Endothelial cell of umbilical vein (primary cell): ENCODE measurements around the gene CEP250. TPM values are rescaled to one million over a fixed set of nuclear protein-coding genes. Genes with fewer than 3 reads are reported as not detected.

Experiments
- BruUV-seq: library from RNA; stranded (reverse); fragments of 400-500 nt; replicated peaks from 2 replicates; lab custom pipeline; 2021; lab: Mats Ljungman, UMichigan
- CTCF ChIA-PET: fragments of 300-600, 350-600 bp; sonication (Branson Sonifier 250); formaldehyde crosslinking; loops from one replicate; lab custom pipeline; 2021; ENCODE audit warnings: antibody characterized with exemption, inconsistent platforms; lab: Charles Lee
- POLR2A ChIA-PET: fragments of 300-600, 350-600 bp; sonication (Branson Sonifier 250); formaldehyde crosslinking; loops from one replicate; lab custom pipeline; 2021; ENCODE audit warnings: antibody characterized with exemption, inconsistent platforms; lab: Charles Lee
- DNase-seq: peaks from one replicate; pipeline ENCODE4 v3.0.0-alpha.2; 2011; ENCODE audit warnings: low read depth, low spot score
- FAIRE-seq: peaks from 2 replicates; lab custom pipeline; 2011; peaks lifted over from hg19 to GRCh38; lab: Jason Lieb, UNC
- H2AFZ ChIP-seq: 2 replicates; pipeline ENCODE4 v1.6.0; 2012; ENCODE audit warnings: low read depth, low read length, control low read depth, inconsistent platforms
- H3K27ac ChIP-seq: 2 replicates; pipeline ENCODE4 v1.5.1; 2011; ENCODE audit warnings: low read depth, mild to moderate bottlenecking, control low read depth, low read length, moderate library complexity; ENCODE audit not compliant: insufficient read depth
- H3K27me3 ChIP-seq, 2 experiments: 2 replicates each; pipeline versions ENCODE4 v1.6.0 to v1.6.1; 2011; ENCODE audit warnings: low read length in 2 of 2, mixed read lengths in 1 of 2; ENCODE audit not compliant: control insufficient read depth in 2 of 2, insufficient read depth in 2 of 2
- H3K36me3 ChIP-seq, 2 experiments: 2 replicates in 1 of 2; 3 replicates in 1 of 2; pipeline ENCODE4 v1.5.1; 2011; ENCODE audit warnings: low read length in 2 of 2, mild to moderate bottlenecking in 1 of 2, moderate library complexity in 1 of 2; ENCODE audit not compliant: control insufficient read depth in 2 of 2, insufficient read depth in 2 of 2; ENCODE audit errors: extremely low read depth in 1 of 2
- H3K4me1 ChIP-seq: 3 replicates; pipeline ENCODE4 v1.5.1; 2011; ENCODE audit warnings: mild to moderate bottlenecking, low read length; ENCODE audit not compliant: control insufficient read depth, insufficient read depth; ENCODE audit errors: extremely low read depth
- H3K4me2 ChIP-seq: 2 replicates; pipeline ENCODE4 v1.6.1; 2011; ENCODE audit warnings: low read length, control low read depth, mixed read lengths; ENCODE audit not compliant: insufficient read depth
- H3K4me3 ChIP-seq, 3 experiments: fragments of 200-600 bp in 1 of 3; sonication (generic), shearing (Covaris generic) in 1 of 3; replicated peaks in 1 of 3; 2 replicates each; pipeline ENCODE4 v1.5.1; 2011 to 2016; ENCODE audit warnings: control low read depth in 3 of 3, low read length in 3 of 3, mild to moderate bottlenecking in 2 of 3, inconsistent platforms in 1 of 3, low read depth in 1 of 3, moderate library complexity in 1 of 3; ENCODE audit not compliant: insufficient read depth in 1 of 3
- H3K79me2 ChIP-seq: 2 replicates; pipeline ENCODE4 v1.6.0; 2012; ENCODE audit warnings: low read length, inconsistent platforms; ENCODE audit not compliant: control insufficient read depth, insufficient read depth
- H3K9ac ChIP-seq: replicated peaks from 2 replicates; pipeline ENCODE3; 2011; ENCODE audit warnings: low read length, control low read depth; ENCODE audit not compliant: insufficient read depth; ENCODE audit errors: extremely low read depth
- H3K9me1 ChIP-seq: replicated peaks from 3 replicates; pipeline ENCODE4 v1.6.0; 2011; ENCODE audit warnings: mild to moderate bottlenecking, low read length; ENCODE audit not compliant: control insufficient read depth, insufficient read depth; ENCODE audit errors: extremely low read depth
- H3K9me3 ChIP-seq: replicated peaks from 2 replicates; pipeline ENCODE4 v1.5.1; 2012; ENCODE audit warnings: low read length, inconsistent platforms; ENCODE audit not compliant: control insufficient read depth, insufficient read depth
- H4K20me1 ChIP-seq: replicated peaks from 2 replicates; pipeline ENCODE3; 2011; ENCODE audit warnings: mild to moderate bottlenecking, low read length; ENCODE audit not compliant: control insufficient read depth, insufficient read depth; ENCODE audit errors: extremely low read depth
- CTCF ChIP-seq, 2 donors: IDR thresholded peaks; 1 replicate in 1 of 2; 2 replicates in 1 of 2; pipeline ENCODE4 v1.5.1; 2011; ENCODE audit warnings: low read length in 2 of 2, mild to moderate bottlenecking in 2 of 2, moderate library complexity in 2 of 2, control low read depth in 1 of 2, inconsistent platforms in 1 of 2, low read depth in 1 of 2; ENCODE audit not compliant: insufficient read depth in 1 of 2; ENCODE audit errors: extremely low read depth in 1 of 2
- EZH2 ChIP-seq: IDR thresholded peaks from 2 replicates; pipeline ENCODE4 v1.6.1; 2012; ENCODE audit warnings: borderline replicate concordance, low read depth, mild to moderate bottlenecking, moderate library complexity, low read length, inconsistent platforms; ENCODE audit not compliant: severe bottlenecking
- FOS ChIP-seq: IDR thresholded peaks from 2 replicates; pipeline ENCODE4 v1.6.1; 2011; ENCODE audit warnings: mild to moderate bottlenecking, low read length, moderate library complexity, borderline replicate concordance; ENCODE audit not compliant: insufficient read depth
- GATA2 ChIP-seq: IDR thresholded peaks from 2 replicates; pipeline ENCODE4 v1.7.0; 2011; ENCODE audit warnings: low read depth, mild to moderate bottlenecking, moderate library complexity, mixed read lengths, low read length; ENCODE audit not compliant: insufficient read length, insufficient read depth
- JUN ChIP-seq: IDR thresholded peaks from 2 replicates; pipeline ENCODE4 v1.6.1; 2011; ENCODE audit warnings: borderline replicate concordance, low read depth; ENCODE audit not compliant: insufficient read length, insufficient read depth
- MAX ChIP-seq: IDR thresholded peaks from 2 replicates; pipeline ENCODE4 v1.6.1; 2011; ENCODE audit not compliant: insufficient read depth, insufficient read length
- MYC ChIP-seq: IDR thresholded peaks from one replicate; pipeline ENCODE4 v1.6.1; 2011; ENCODE audit warnings: mild to moderate bottlenecking, low read depth, low read length
- POLR2A ChIP-seq: IDR thresholded peaks from 2 replicates; pipeline ENCODE4 v1.6.1; 2012; ENCODE audit warnings: low read depth, mild to moderate bottlenecking, control low read depth, low read length
- POLR2AphosphoS5 ChIP-seq: IDR thresholded peaks from 2 replicates; pipeline ENCODE4 v1.6.1; 2012; ENCODE audit warnings: low read depth, mild to moderate bottlenecking, control low read depth, low read length, moderate library complexity; ENCODE audit not compliant: insufficient read depth
- dilution Hi-C: fragments of 300-500 bp; cut with MboI; formaldehyde crosslinking; loops from one replicate; pipeline ENCODE4 v1.15.0; 2019; ENCODE audit warnings: low sequenced_read_pairs; ENCODE audit not compliant: extremely low pct_ligation_motif_present
- intact Hi-C: fragments of 100-400 bp; cut with micrococcal nuclease; formaldehyde crosslinking; loops from one replicate; pipeline ENCODE4 v1.10.0; 2022
- polyA plus RNA-seq, 4 experiments: library from polyadenylated mRNA; depleted of rRNA in 3 of 4; stranded (reverse) in 3 of 4; unstranded in 1 of 4; fragments of >200 nt; gene quantifications; 2 replicates each; pipeline versions ENCODE4 v1.2.1 to v1.2.3, GENCODE V29; 2011 to 2012; ENCODE audit warnings: missing spikeins in 1 of 4
- total RNA-seq: library from RNA; stranded (reverse); gene quantifications from 2 replicates; pipeline ENCODE4 v1.2.3, GENCODE V29; 2021

The CEP250 gene
- total and polyA plus RNA-seq, 2 donors (not counting 3 experiments of a cell fraction or from before 2014, with no cell fraction given) = 5.3 to 58.9 TPM

GRCh38 chr20:35410613-35411012 lies 44.8 kb upstream of the CEP250 start:
- DNase-seq (no peak), FAIRE-seq (no peak)
- Histone ChIP-seq H3K4me3 (peak overlapping the region in 1 of 3 experiments; percentile 98), H2AFZ (no peak overlapping the region), H3K79me2 (peaks cover 26% of the 10 kb centered on the region), H3K27ac (no peak overlapping the region), H3K4me2 (peak overlapping the region; percentile 98), H3K9me3 (no peaks in the 10 kb centered on the region), H4K20me1 (no peaks in the 10 kb centered on the region), H3K9me1 (no peaks in the 10 kb centered on the region), H3K4me1 (peaks cover 8% of the 10 kb centered on the region), H3K36me3 (peaks cover 0 to 2% of the 10 kb centered on the region in 2 experiments), H3K9ac (no peak overlapping the region), H3K27me3 (no peaks in the 10 kb centered on the region)
- BruUV-seq = no TSS peak
- TF ChIP-seq GATA2 = no peak
- no peak for TF ChIP-seq MYC
- no peak for TF ChIP-seq POLR2AphosphoS5
- no peak for TF ChIP-seq POLR2A
- TF ChIP-seq CTCF (IDR thresholded peaks at IDR 0.05; ENCODE audit: extremely low read depth in 1 of 2, insufficient read depth in 1 of 2, low read depth in 1 of 2, low read length in 2 of 2) = no peak
- no peak for TF ChIP-seq EZH2
- no peak for TF ChIP-seq JUN
- TF ChIP-seq FOS = no peak
- TF ChIP-seq MAX = no peak
- CTCF ChIA-PET = no interaction called here
- POLR2A ChIA-PET = interaction anchor here (0.5 kb wide), 1 partner anchor 314 kb away, joined by 5 read pairs; no protein-coding TSS in a partner anchor
- intact Hi-C loops (loop anchor here (5.0 kb wide), 1 partner anchor 37 kb away; no protein-coding TSS in a partner anchor), dilution Hi-C loops (no loop called here)
